A673 (cell line): ENCODE results near the gene ANAPC2. TPM values are rescaled to one million over a fixed set of nuclear protein-coding genes. Genes with fewer than 3 reads are reported as not detected.

Source experiments
- BruUV-seq: library from RNA; stranded (reverse); fragments of 400-500 nt; replicated peaks from 2 replicates; lab custom pipeline; 2021; lab: Mats Ljungman, UMichigan
- CTCF ChIA-PET: fragments of 300-600 bp; sonication (Branson Sonifier 250); formaldehyde crosslinking; loops from one replicate; lab custom pipeline; 2022; ENCODE audit warnings: antibody characterized with exemption; lab: Charles Lee
- POLR2A ChIA-PET: fragments of 300-600 bp; sonication (Branson Sonifier 250); formaldehyde crosslinking; loops from one replicate; lab custom pipeline; 2022; ENCODE audit warnings: antibody characterized with exemption; ENCODE audit not compliant: low non-redundant PET; lab: Charles Lee
- DNase-seq: peaks from one replicate; pipeline ENCODE4 v3.0.0-alpha.2; 2015; ENCODE audit warnings: low spot score
- H3K27ac ChIP-seq: fragments of 200-600 bp; sonication (generic); 2 replicates; pipeline ENCODE4 v1.5.1; 2016; ENCODE audit warnings: mixed run types, low read depth, mild to moderate bottlenecking, mixed read lengths, antibody characterized with exemption, low read length; ENCODE audit not compliant: poor library complexity, severe bottlenecking
- H3K27me3 ChIP-seq: fragments of 200-600 bp; sonication (generic); replicated peaks from 2 replicates; pipeline ENCODE4 v1.6.1; 2017; ENCODE audit warnings: mixed run types, low read depth, mild to moderate bottlenecking, mixed read lengths, antibody characterized with exemption, low read length; ENCODE audit not compliant: insufficient read depth, poor library complexity
- H3K36me3 ChIP-seq: fragments of 200-600 bp; sonication (generic); 2 replicates; pipeline ENCODE4 v1.6.1; 2016; ENCODE audit warnings: mixed run types, mild to moderate bottlenecking, mixed read lengths, antibody characterized with exemption, low read length; ENCODE audit not compliant: insufficient read depth, poor library complexity, severe bottlenecking
- H3K4me1 ChIP-seq: fragments of 200-600 bp; sonication (generic); 2 replicates; pipeline ENCODE4 v1.6.1; 2017; ENCODE audit warnings: mixed run types, mild to moderate bottlenecking, mixed read lengths, antibody characterized with exemption, low read length; ENCODE audit not compliant: insufficient read depth, poor library complexity, severe bottlenecking
- H3K4me3 ChIP-seq: fragments of 200-600 bp; sonication (generic); 2 replicates; pipeline ENCODE4 v1.5.1; 2016; ENCODE audit warnings: low read depth, mixed run types, mild to moderate bottlenecking, mixed read lengths, low read length; ENCODE audit not compliant: poor library complexity, severe bottlenecking
- H3K9me3 ChIP-seq: fragments of 200-600 bp; sonication (generic); 2 replicates; pipeline ENCODE4 v1.6.1; 2016; ENCODE audit warnings: mixed run types, low read depth, mild to moderate bottlenecking, mixed read lengths, antibody characterized with exemption, low read length; ENCODE audit not compliant: poor library complexity, severe bottlenecking
- CTCF ChIP-seq: fragments of 300-800, 200-600 bp; sonication (generic); conservative IDR thresholded peaks from 2 replicates; pipeline ENCODE4 v1.5.1; 2017; ENCODE audit warnings: low read depth, mild to moderate bottlenecking, antibody characterized with exemption, low read length, moderate library complexity, mixed read lengths
- EZH2 ChIP-seq: fragments of 200-600 bp; sonication (generic); IDR thresholded peaks from 2 replicates; pipeline ENCODE4 v1.6.1; 2017; ENCODE audit warnings: borderline replicate concordance, low read depth, mild to moderate bottlenecking, mixed read lengths, antibody characterized with exemption, low read length; ENCODE audit not compliant: poor library complexity, severe bottlenecking
- intact Hi-C: fragments of 100-400 bp; cut with micrococcal nuclease; formaldehyde crosslinking; loops from one replicate; pipeline ENCODE4 v1.10.0; 2022; ENCODE audit not compliant: unreplicated experiment
- total RNA-seq: library from RNA; stranded (reverse); gene quantifications from 2 replicates; pipeline ENCODE4 v1.2.3, GENCODE V29; 2021

Gene ANAPC2
- total RNA-seq, 1 experiment from 2014 or later, result 49.6 TPM

- H3K4me3 ChIP-seq, result no peak overlapping the region
- no peaks in the 10 kb centered on the region for H3K36me3 ChIP-seq
- no peak for DNase-seq
- BruUV-seq, result no TSS peak
- TF ChIP-seq CTCF (no peak), EZH2 (peak; percentile 84)
- no peak overlapping the region for H3K27ac ChIP-seq
- no peaks in the 10 kb centered on the region for H3K9me3 ChIP-seq
- H3K27me3 ChIP-seq, result peaks cover 83% of the 10 kb centered on the region
- ChIA-PET POLR2A (no interaction called here), CTCF (no interaction called here)
- H3K4me1 ChIP-seq, result peaks cover 2% of the 10 kb centered on the region
- intact Hi-C loops, result no loop called here
These were observed 20.4 kb downstream of the ANAPC2 start for GRCh38 chr9:137167747-137168572.

- no peaks in the 10 kb centered on the region for H3K9me3 ChIP-seq
- TF ChIP-seq CTCF, result no peak
- no peak for TF ChIP-seq EZH2
- POLR2A ChIA-PET, result no interaction called here
- H3K4me3 ChIP-seq, result no peak overlapping the region
- no peak overlapping the region for H3K27ac ChIP-seq
- peaks cover 89% of the 10 kb centered on the region for H3K27me3 ChIP-seq
- H3K36me3 ChIP-seq, result no peaks in the 10 kb centered on the region
- no TSS peak for BruUV-seq
- peaks cover 9% of the 10 kb centered on the region for H3K4me1 ChIP-seq
- intact Hi-C loops, result no loop called here
- CTCF ChIA-PET, result no interaction called here
- no peak for DNase-seq
These were observed 21.0 kb downstream of the ANAPC2 start for GRCh38 chr9:137167277-137167746.

- H3K4me3 ChIP-seq, result no peak overlapping the region
- H3K27ac ChIP-seq, result no peak overlapping the region
- H3K9me3 ChIP-seq, result no peaks in the 10 kb centered on the region
- peak; percentile 35 for TF ChIP-seq EZH2
- no peak for TF ChIP-seq CTCF
- peaks cover 15% of the 10 kb centered on the region for H3K4me1 ChIP-seq
- ChIA-PET CTCF (no interaction called here), POLR2A (no interaction called here)
- intact Hi-C loops, result no loop called here
- BruUV-seq, result no TSS peak
- no peak for DNase-seq
- H3K27me3 ChIP-seq, result peaks cover 96% of the 10 kb centered on the region
- H3K36me3 ChIP-seq, result no peaks in the 10 kb centered on the region
These were observed 21.8 kb downstream of the ANAPC2 start for GRCh38 chr9:137166380-137167229.
